Liver (tissue), 3 donors: ENCODE data around the gene PPP6R2.

Experiments
- JUND ChIP-seq, 2 donors: IDR thresholded peaks; 2 replicates each; pipeline ENCODE4 v1.6.1; 2016; ENCODE audit warnings: antibody characterized with exemption in 2 of 2
- TF ChIP-seq, protein P1 (sequence below): fragments of 150-350 bp; IDR thresholded peaks from 2 replicates; pipeline ENCODE4 v1.5.1; 2017; ENCODE audit warnings: improper control_type of control experiment, low read depth, low read length; ENCODE audit not compliant: missing input control
- TF ChIP-seq, protein P2 (sequence below): IDR thresholded peaks from 2 replicates; pipeline ENCODE4 v1.6.1; 2016; ENCODE audit warnings: antibody characterized with exemption, mild to moderate bottlenecking
- donor health status: healthy.
- donor health status: healthy.

DNA sequence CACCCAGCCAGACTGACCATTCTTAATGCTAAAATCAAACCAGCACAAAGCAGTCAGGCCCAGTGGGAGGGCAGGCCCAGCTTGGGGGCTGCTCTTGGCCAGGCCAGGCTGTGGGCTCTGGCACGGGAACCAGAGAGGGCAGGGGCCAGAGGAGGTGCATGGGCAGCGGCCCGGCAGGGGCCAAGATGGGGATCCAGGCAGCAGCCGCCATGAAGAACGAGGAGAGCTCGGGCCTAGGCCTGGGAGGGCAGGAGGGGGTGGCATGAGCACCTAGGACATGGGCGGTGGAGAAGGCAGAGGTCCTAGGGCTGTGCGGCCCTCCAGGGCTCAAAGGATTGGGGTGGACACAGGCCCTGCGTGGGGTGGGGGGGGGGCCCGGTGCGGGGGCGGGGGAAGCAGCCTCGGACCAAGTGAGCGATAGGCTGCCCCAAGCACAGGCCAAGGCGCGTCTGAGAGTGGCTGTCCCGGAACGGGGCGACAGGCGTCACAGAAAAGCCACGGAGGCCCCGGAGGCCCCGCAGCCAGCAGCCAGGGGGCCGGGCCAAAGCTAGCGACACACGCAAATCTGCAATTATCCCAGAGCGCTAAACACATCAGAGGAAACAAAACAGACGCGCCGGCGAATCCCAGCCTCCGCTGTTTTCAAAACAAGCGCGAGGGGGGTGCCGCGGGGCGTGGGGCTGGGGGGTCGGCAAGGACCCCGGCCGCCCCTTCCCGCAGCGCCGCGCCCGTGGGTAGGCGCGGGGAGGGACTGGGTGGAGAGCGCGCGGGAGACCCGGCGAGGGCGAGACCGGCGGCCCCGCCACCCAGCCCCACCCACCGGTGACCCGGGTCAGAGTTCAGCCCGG, 44.0 kb upstream of the PPP6R2 start:
- TF ChIP-seq JUND (IDR thresholded peaks at IDR 0.05) = no peak
- TF ChIP-seq, protein P1, sequence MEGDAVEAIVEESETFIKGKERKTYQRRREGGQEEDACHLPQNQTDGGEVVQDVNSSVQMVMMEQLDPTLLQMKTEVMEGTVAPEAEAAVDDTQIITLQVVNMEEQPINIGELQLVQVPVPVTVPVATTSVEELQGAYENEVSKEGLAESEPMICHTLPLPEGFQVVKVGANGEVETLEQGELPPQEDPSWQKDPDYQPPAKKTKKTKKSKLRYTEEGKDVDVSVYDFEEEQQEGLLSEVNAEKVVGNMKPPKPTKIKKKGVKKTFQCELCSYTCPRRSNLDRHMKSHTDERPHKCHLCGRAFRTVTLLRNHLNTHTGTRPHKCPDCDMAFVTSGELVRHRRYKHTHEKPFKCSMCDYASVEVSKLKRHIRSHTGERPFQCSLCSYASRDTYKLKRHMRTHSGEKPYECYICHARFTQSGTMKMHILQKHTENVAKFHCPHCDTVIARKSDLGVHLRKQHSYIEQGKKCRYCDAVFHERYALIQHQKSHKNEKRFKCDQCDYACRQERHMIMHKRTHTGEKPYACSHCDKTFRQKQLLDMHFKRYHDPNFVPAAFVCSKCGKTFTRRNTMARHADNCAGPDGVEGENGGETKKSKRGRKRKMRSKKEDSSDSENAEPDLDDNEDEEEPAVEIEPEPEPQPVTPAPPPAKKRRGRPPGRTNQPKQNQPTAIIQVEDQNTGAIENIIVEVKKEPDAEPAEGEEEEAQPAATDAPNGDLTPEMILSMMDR = no peak
- TF ChIP-seq, protein P2, sequence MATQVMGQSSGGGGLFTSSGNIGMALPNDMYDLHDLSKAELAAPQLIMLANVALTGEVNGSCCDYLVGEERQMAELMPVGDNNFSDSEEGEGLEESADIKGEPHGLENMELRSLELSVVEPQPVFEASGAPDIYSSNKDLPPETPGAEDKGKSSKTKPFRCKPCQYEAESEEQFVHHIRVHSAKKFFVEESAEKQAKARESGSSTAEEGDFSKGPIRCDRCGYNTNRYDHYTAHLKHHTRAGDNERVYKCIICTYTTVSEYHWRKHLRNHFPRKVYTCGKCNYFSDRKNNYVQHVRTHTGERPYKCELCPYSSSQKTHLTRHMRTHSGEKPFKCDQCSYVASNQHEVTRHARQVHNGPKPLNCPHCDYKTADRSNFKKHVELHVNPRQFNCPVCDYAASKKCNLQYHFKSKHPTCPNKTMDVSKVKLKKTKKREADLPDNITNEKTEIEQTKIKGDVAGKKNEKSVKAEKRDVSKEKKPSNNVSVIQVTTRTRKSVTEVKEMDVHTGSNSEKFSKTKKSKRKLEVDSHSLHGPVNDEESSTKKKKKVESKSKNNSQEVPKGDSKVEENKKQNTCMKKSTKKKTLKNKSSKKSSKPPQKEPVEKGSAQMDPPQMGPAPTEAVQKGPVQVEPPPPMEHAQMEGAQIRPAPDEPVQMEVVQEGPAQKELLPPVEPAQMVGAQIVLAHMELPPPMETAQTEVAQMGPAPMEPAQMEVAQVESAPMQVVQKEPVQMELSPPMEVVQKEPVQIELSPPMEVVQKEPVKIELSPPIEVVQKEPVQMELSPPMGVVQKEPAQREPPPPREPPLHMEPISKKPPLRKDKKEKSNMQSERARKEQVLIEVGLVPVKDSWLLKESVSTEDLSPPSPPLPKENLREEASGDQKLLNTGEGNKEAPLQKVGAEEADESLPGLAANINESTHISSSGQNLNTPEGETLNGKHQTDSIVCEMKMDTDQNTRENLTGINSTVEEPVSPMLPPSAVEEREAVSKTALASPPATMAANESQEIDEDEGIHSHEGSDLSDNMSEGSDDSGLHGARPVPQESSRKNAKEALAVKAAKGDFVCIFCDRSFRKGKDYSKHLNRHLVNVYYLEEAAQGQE = no peak
